Effector memory CD8-positive, alpha-beta T cell (primary cell): Measurements from ENCODE around the gene NT5DC2.

Experiments used
- ATAC-seq: fragments of 150-1000 bp; cut with Tn5 transposase; replicated peaks from 2 replicates; pipeline ENCODE4 v1.10.0; 2021; ENCODE audit warnings: mild to moderate bottlenecking, moderate library complexity
- DNase-seq, 3 experiments: peaks; one replicate each; pipeline ENCODE4 v3.0.0; 2021
- H3K27ac Mint-ChIP-seq, 2 donors: one replicate each; pipeline ENCODE4 v1.8.0; 2022; ENCODE audit warnings: mild to moderate bottlenecking in 2 of 2, mixed read lengths in 2 of 2, moderate library complexity in 2 of 2
- H3K27me3 Mint-ChIP-seq, 2 donors: one replicate each; pipeline ENCODE4 v1.8.0; 2022; ENCODE audit warnings: mixed read lengths in 2 of 2
- H3K36me3 Mint-ChIP-seq: one replicate; pipeline ENCODE4 v1.8.0; 2022; ENCODE audit warnings: mild to moderate bottlenecking, moderate library complexity, mixed read lengths; ENCODE audit not compliant: insufficient read depth
- H3K4me1 Mint-ChIP-seq, 2 donors: one replicate each; pipeline ENCODE4 v1.8.0; 2022; ENCODE audit warnings: low read depth in 2 of 2, mixed read lengths in 2 of 2
- H3K4me3 Mint-ChIP-seq, 2 donors: one replicate each; pipeline ENCODE4 v1.8.0; 2022; ENCODE audit warnings: mild to moderate bottlenecking in 2 of 2, mixed read lengths in 2 of 2, moderate library complexity in 2 of 2
- H3K9me3 Mint-ChIP-seq, 2 donors: one replicate each; pipeline ENCODE4 v1.8.0; 2022; ENCODE audit warnings: mixed read lengths in 2 of 2
- total RNA-seq, 9 experiments: gene quantifications; one replicate each; lab custom pipeline; 2026; lab: John Stamatoyannopoulos, UW

Gene NT5DC2
- 2.7 to 21.3 (median 13.5) reads per million in 9 experiments for total RNA-seq

DNA sequence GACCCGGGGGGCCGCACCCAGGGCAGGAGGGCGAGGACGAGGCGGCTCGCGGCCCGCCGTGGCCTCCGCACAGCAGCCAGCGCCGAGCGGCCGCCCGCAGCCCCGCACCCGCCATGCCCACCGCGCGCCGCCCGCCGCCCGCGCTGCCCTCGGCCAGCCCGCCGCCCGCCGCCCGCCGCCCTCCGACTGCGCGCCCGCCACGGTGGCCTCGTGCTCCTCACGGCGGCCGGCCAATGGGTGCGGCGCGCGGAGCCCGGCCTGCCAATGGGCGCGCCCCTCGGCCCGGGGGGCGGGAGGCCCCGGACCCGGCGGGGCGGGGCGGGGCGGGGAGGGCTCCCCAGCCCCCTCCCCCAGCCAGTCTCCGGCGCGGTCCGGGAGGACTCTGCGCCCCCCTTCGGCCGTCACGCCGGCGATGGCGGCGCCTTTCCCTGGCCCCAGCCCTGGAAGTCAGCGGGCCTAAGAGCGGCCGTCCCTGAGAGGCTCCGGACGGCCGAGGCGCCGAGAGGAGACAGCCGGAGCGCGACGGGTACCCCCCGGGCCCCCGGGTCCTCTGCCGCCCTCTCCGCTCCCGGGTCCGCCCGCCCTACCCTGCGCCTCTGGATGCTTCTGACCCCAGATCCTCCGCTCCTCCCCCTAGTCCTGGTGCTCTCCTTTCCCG, at the start of gene NT5DC2:
Gene NT5DC2, minus strand, starts transcription at position 235 of the 658 bp plus-strand sequence. Its CDS starts 120 bp downstream, at position 115.
- Mint-ChIP-seq H3K4me3 (peak within 1 kb of the TSS; percentile 74 to 93), H3K27me3 (no peaks in the 10 kb centered on the region)
- peak in 2 of 3 experiments; percentile 31 to 52 for DNase-seq

DNA sequence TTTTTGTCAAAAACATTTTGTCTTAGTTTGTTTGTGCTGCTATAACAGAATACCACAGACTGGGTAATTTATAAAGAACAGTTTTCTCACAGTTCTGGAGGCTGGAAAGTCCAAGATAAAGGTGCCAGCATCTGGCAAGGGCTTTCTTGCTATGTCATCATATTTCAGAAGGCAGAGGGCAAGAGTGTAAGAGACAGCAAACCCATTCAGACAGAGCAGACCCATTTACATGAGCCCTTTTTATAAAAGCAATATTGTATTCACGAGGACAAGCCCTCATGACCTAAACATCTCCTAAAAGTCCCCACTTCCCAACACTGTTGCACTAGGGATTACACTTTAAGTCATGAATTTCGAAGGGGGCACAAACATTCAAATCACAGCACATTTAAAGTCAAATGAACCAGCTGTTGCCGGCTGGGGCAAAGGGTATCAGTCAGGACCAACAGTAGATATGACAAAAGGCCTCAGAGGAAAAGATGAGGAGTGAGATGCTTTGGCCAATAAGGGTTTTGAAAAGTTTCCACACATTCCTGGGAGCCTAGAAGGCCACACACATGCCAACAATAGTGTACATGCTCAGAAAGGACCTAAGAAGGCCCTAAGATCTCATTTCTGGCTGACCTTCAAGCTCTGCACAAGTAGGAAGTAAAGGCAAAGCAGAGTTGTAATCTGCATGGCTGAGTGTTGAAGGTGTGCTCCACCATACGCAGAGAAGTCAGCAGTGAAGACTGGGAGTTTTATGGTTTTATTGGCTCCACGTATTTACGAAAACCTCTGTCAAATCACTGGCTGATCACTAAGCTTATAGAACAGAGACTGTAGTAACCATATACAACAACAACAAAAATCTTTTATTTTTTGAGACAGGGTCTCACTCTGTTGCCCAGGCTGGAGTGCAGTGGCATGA, 40.7 kb upstream of the NT5DC2 start:
- H3K27me3 Mint-ChIP-seq = no peaks in the 10 kb centered on the region
- H3K36me3 Mint-ChIP-seq = peaks cover 48% of the 10 kb centered on the region
- ATAC-seq (no peak), DNase-seq (no peak)
- no peaks in the 10 kb centered on the region for H3K9me3 Mint-ChIP-seq
- peak overlapping the region; percentile 12 to 75 for H3K27ac Mint-ChIP-seq
- no peaks in the 10 kb centered on the region for H3K4me1 Mint-ChIP-seq
- H3K4me3 Mint-ChIP-seq = no peak overlapping the region

More for the DNA sequence above, at the start of gene NT5DC2:
- peaks cover 23% of the 10 kb centered on the region for H3K36me3 Mint-ChIP-seq
- ATAC-seq = peak; percentile 28
- H3K4me1 Mint-ChIP-seq = peaks cover 22 to 41% of the 10 kb centered on the region in 2 donors
- no peaks in the 10 kb centered on the region for H3K9me3 Mint-ChIP-seq
- peak within 1 kb of the TSS; percentile 62 to 91 for H3K27ac Mint-ChIP-seq

DNA sequence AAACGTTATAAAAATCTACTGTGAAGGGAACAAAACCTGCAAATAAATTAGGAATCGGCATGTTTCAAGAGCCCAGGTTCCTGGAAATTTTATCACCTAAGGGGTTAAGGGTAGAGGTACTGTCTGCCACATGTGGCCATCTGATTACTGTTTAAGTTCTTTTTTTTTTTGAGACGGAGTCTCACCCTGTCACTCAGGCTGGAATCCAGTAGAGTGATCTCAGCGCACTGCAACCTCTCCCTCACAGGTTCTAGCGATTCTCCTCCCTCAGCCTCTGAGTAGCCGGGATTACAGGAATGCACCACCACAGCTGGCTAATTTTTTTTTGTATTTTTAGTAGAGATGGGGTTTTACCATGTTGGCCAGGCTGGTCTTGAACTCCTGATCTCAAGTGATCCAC, 38.6 kb upstream of the NT5DC2 start:
- no peaks in the 10 kb centered on the region for H3K27me3 Mint-ChIP-seq
- peaks cover 48% of the 10 kb centered on the region for H3K36me3 Mint-ChIP-seq
- ATAC-seq (no peak), DNase-seq (no peak)
- H3K9me3 Mint-ChIP-seq = no peaks in the 10 kb centered on the region
- H3K4me1 Mint-ChIP-seq = peaks cover 0 to 5% of the 10 kb centered on the region in 2 donors
- H3K4me3 Mint-ChIP-seq = no peak overlapping the region
- no peak overlapping the region for H3K27ac Mint-ChIP-seq

DNA sequence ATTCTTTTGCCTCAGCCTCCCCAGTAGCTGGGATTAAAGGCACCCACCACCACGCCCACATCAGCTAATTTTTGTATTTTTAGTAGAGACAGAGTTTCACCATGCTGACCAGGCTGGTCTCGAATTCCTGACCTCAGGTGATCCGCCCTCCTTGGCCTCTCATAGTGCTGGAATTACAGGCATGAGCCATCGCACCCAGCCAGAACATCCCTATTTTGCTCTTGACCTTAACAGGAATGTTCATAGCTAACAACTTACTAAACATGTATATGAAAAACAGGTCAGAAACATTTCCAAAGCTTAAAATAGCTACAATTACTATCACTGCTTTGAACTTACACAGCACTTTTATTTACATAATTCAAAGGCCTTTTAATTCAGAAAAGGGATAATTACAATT, 36.4 kb upstream of the NT5DC2 start:
- H3K36me3 Mint-ChIP-seq = peaks cover 36% of the 10 kb centered on the region

DNA sequence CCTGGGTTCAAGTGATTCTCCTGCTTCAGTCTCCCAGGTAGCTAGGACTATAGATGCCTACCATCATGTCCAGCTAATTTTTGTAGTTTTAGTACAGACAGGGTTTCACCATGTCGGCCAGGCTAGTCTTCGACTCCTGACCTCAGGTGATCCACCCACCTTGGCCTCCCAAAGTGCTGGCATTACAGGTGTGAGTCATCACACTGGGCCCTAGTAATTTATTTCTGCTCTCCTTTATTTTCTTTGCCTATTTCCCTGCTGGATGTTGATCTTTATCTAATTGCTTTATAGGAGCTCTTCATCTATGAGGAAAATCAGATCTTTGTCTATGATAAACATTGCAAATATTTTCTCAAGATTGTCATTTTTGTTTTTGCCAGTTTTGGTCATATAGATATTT, 34.4 kb upstream of the NT5DC2 start:
- H3K9me3 Mint-ChIP-seq = no peaks in the 10 kb centered on the region
- DNase-seq = no peak
- H3K4me3 Mint-ChIP-seq = no peak overlapping the region
- peaks cover 39% of the 10 kb centered on the region for H3K36me3 Mint-ChIP-seq
- peak overlapping the region in 1 of 2 donors; percentile 9 for H3K27ac Mint-ChIP-seq
- H3K27me3 Mint-ChIP-seq = no peaks in the 10 kb centered on the region
- H3K4me1 Mint-ChIP-seq = peaks cover 0 to 5% of the 10 kb centered on the region in 2 donors
- no peak for ATAC-seq

More for the DNA sequence above, 36.4 kb upstream of the NT5DC2 start:
- no peak overlapping the region for H3K4me3 Mint-ChIP-seq
- ATAC-seq (no peak), DNase-seq (no peak)
- no peaks in the 10 kb centered on the region for H3K9me3 Mint-ChIP-seq
- H3K27me3 Mint-ChIP-seq = no peaks in the 10 kb centered on the region
- no peak overlapping the region for H3K27ac Mint-ChIP-seq
- H3K4me1 Mint-ChIP-seq = peaks cover 0 to 5% of the 10 kb centered on the region in 2 donors

DNA sequence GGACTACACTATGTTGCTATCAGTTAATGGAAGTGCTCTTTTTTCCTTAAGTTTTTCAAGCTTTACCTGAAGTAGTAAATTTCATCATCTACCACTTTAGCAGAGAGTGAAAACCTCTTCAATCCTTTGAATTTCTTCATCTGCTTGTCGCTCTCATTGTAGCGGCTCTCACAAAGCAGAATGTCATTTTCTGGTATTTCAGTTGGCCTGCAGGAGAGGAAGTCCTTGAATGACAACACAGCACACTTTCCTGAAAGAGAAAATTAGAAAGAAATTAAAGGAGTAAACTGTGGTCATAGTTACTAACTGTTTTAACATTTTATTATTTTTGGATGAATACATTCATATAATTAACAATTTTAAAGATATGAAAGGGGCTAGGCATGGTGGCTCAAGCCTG, 30.3 kb upstream of the NT5DC2 start:
- Mint-ChIP-seq H3K9me3 (no peaks in the 10 kb centered on the region), H3K27me3 (no peaks in the 10 kb centered on the region), H3K27ac (no peak overlapping the region), H3K4me1 (peaks cover 0 to 5% of the 10 kb centered on the region in 2 donors), H3K36me3 (peaks cover 55% of the 10 kb centered on the region), H3K4me3 (no peak overlapping the region)
- DNase-seq (no peak), ATAC-seq (no peak)

DNA sequence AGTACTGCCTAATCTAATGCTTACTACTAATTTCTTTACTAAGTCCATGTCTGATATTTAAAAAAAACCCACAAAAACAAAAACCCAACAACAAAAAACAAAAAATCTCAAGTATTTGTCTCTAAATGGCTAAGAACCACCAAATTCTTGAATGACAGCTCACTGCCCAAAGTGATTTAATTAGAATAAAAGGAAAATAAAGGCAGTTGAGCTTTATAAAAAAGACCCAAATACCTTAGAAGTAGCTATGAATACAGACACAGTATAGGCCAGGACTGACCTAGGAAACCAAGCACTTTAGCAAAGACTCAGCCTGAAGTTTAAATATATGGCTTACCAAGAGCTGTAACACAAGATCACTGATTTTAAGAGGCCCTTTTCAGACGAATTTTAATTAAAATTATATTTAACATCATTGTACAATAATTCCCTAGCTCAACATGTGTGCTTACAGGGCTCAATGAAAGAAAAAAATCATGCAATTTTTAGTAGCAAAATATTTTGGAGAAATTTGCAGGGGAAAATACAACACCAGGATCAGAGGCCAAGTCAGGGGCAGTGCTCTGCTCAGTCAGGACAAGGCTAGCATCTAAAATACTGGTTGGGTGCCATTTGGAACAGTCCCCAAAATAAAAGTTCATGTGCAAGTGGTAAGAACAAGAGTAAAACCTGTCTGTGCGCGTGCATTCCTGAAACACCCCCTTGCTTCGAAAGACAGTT, 27.5 kb upstream of the NT5DC2 start:
- no peak for ATAC-seq
- Mint-ChIP-seq H3K4me3 (no peak overlapping the region), H3K4me1 (peaks cover 1 to 3% of the 10 kb centered on the region in 2 donors), H3K36me3 (peaks cover 53% of the 10 kb centered on the region), H3K27me3 (no peaks in the 10 kb centered on the region), H3K27ac (no peak overlapping the region), H3K9me3 (no peaks in the 10 kb centered on the region)
- DNase-seq = no peak

DNA sequence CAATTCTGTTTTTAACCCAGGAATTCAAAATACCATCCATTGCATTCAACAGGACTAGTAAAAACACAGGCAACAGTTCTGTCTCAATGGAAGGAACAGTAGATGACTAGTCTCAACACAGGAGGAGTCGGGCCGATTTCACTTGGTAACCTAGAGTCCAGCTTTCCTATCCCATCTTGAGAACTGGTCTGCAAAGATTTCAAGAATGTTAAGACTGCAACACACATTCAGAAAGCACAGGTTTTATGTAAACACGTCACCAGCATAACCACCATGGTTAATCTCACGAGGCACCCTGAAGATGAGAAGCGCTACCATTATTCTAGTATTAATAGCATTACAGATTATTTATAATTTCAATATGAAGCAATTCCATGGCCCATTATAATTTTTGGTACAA, 24.8 kb upstream of the NT5DC2 start:
- Mint-ChIP-seq H3K27ac (no peak overlapping the region), H3K36me3 (peaks cover 56% of the 10 kb centered on the region)
- no peak for DNase-seq

DNA sequence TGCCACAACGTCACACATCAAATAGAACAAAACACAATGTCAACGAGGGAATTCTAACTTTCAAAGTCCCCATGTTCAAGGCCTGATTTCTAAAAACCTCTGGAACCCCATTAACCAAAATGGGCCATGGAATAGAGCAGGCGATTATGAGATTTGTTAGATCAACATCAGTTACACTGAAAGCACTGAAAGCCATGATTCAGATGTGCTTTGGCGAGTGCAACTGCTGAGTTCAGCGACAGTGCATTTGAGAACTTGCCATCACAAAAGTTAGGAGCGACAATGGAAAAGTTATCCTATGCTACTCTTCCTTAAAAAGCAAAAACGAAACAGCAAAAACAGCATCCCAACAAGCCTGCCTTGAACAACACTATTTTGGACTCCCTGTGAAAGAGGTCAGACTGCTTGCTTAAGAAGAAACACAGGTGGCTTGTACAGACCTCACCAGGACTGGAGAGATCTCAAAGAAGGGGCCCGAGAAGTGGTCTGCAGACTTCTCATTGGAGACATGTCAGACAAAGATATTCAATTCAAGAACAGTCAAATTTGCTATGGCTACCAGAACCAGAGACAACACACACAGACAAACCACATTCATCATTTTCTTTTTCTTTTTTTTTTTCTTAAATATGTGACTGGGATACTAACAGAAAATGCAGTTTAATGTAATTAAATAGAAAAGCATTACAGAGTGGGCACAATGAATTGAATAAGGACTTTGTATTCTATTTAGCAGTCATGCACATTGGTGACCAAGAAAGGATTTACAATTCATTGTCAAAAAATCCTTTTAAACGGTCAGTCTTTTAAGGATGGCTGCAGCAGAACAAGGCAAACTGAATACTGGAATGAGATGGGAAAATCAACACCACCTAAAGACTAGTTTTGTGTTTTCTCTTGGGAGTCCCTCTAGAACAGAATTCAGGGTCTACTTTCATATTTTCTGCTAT, 23.6 kb upstream of the NT5DC2 start:
- peaks cover 1 to 3% of the 10 kb centered on the region in 2 donors for H3K4me1 Mint-ChIP-seq
- DNase-seq (no peak), ATAC-seq (no peak)
- peaks cover 50% of the 10 kb centered on the region for H3K36me3 Mint-ChIP-seq
- H3K4me3 Mint-ChIP-seq = no peak overlapping the region
- H3K27ac Mint-ChIP-seq = peak overlapping the region in 1 of 2 donors; percentile 68
- H3K27me3 Mint-ChIP-seq = no peaks in the 10 kb centered on the region
- no peaks in the 10 kb centered on the region for H3K9me3 Mint-ChIP-seq

More for the DNA sequence above, 24.8 kb upstream of the NT5DC2 start:
- Mint-ChIP-seq H3K4me1 (peaks cover 1 to 3% of the 10 kb centered on the region in 2 donors), H3K9me3 (no peaks in the 10 kb centered on the region), H3K27me3 (no peaks in the 10 kb centered on the region), H3K4me3 (no peak overlapping the region)
- ATAC-seq = no peak

DNA sequence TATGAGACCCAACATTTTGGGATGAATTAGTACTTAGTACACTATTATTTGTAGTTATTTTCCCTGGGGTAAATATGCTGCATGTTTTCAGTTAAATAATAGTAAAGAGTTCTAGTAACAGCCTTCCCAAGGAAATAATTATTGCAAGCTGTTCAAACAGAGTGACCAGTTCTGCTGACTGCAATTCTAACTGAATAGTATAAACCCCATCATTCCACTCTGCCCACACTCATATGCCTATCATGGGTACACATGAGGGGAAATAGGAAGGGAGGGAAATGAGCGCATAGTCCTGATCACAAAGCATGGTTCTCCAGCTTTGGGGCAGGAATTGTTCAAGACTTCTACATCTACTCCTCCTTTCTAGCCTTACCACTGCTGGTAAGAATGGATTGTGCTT, 21.4 kb upstream of the NT5DC2 start:
- Mint-ChIP-seq H3K9me3 (no peaks in the 10 kb centered on the region), H3K4me1 (peaks cover 1 to 3% of the 10 kb centered on the region in 2 donors), H3K27me3 (no peaks in the 10 kb centered on the region), H3K27ac (peak overlapping the region in 1 of 2 donors; percentile 49), H3K36me3 (peaks cover 45% of the 10 kb centered on the region), H3K4me3 (no peak overlapping the region)
- DNase-seq = no peak
- no peak for ATAC-seq

DNA sequence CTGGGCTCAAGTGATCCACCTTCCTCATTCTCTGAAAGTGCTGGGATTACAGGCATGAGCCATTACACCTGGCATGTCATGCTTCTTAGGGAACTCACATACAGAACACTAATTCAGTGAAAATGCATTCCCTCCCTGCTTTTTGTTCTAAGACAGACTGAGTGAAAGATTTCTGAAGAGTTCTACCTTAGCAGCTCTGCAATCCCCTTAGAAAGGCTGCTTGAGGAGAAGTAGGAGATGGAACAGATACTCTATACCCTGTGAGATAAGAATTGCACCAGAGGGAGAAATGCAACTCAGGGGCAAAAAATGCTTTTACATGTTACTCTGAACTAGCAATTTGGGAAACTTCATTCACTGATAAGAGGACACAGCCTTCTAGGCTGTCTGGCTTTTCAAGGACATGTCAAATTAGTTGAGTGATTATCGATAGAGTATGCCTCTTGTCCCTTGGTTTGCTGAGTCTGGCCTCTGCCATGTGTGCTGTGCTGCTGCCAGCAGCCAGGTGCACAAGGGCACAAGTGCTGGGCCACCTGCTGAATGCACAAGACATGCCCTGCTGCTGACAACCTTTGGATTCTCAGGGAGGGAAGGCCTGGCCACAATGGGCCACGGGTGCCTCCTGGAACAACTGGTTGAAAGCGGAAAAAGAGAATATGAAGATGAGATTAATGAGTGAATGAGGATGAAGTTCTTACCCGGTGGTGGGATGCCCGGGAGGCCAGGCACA, 20.5 kb upstream of the NT5DC2 start:
- DNase-seq (no peak), ATAC-seq (no peak)
- Mint-ChIP-seq H3K36me3 (peaks cover 45% of the 10 kb centered on the region), H3K4me1 (peaks cover 1 to 3% of the 10 kb centered on the region in 2 donors), H3K27ac (peak overlapping the region in 1 of 2 donors; percentile 46), H3K9me3 (no peaks in the 10 kb centered on the region), H3K4me3 (no peak overlapping the region), H3K27me3 (no peaks in the 10 kb centered on the region)

DNA sequence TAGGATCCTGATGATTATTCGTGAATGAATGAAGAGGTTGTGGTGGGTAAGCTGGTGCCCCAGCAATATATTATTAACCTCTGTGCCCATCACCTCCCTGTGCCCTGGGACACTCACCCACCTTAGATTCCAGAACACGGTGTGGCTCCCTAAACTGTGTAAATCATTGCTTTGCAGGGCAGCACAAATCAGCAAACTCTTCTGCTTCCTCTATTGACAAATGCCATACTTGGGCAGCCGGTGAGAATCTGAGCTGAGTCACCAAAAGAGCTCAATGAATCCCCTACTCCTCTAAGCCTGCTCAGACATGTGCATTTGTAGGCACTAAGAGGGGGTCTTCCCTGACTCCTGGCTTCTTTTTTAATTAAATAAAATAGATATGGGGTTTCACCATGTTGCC, 18.4 kb upstream of the NT5DC2 start:
- Mint-ChIP-seq H3K36me3 (peaks cover 43% of the 10 kb centered on the region), H3K4me1 (no peaks in the 10 kb centered on the region), H3K27me3 (no peaks in the 10 kb centered on the region), H3K4me3 (no peak overlapping the region), H3K27ac (no peak overlapping the region), H3K9me3 (no peaks in the 10 kb centered on the region)
- DNase-seq (no peak), ATAC-seq (no peak)
